ENCODE measurements around the gene NUDC. TPM values are rescaled to one million over a fixed set of nuclear protein-coding genes. Genes with fewer than 3 reads are reported as not detected.

Gene NUDC
- total and polyA plus RNA-seq, 2 of the 13 experiments (the other 11 are each of a cell fraction or from before 2014, with no cell fraction given) = 34.7 to 104 TPM

GRCh38 chr1:26993237-26994019 lies 71.9 kb downstream of the NUDC start, which contains the start of gene TRNP1 (continued):
- TF ChIP-seq NFYC (CRISPR knock-in tag; IDR thresholded peaks at IDR 0.05) (peak; percentile 76), ZNF34 (CRISPR knock-in tag; IDR thresholded peaks at IDR 0.05; ENCODE audit: borderline replicate concordance) (peak; percentile 67; the same call in 1 of the 2 replicates), POLR2AphosphoS5 (IDR thresholded peaks at IDR 0.05; ENCODE audit: low read depth, low read length) (peak; percentile 94), ZNF30 (CRISPR knock-in tag; IDR thresholded peaks at IDR 0.05) (no peak), ZNF260 (CRISPR knock-in tag; IDR thresholded peaks at IDR 0.05; ENCODE audit: borderline replicate concordance, low read depth) (no peak), KLF15 (CRISPR knock-in tag; IDR thresholded peaks at IDR 0.05; ENCODE audit: borderline replicate concordance) (no peak), HNRNPL (IDR thresholded peaks at IDR 0.05; ENCODE audit: low read depth, low read length) (peak; percentile 72), ZNF234 (CRISPR knock-in tag; conservative IDR thresholded peaks at IDR 0.05) (peak; percentile 87), ZNF703 (CRISPR knock-in tag; IDR thresholded peaks at IDR 0.05; ENCODE audit: borderline replicate concordance) (no peak), TRIM22 (IDR thresholded peaks at IDR 0.05) (no peak), ZBTB4 (CRISPR knock-in tag; IDR thresholded peaks at IDR 0.05; ENCODE audit: borderline replicate concordance) (no peak), CCAR2 (optimal IDR thresholded peaks at IDR 0.05; ENCODE audit: low read depth, low read length) (no peak), ZNF746 (CRISPR knock-in tag; IDR thresholded peaks at IDR 0.05) (peak; percentile 94; the same call in 1 of the 2 replicates), FIP1L1 (IDR thresholded peaks at IDR 0.05; ENCODE audit: borderline replicate concordance, insufficient read depth, low read depth, low read length) (no peak), ZNF597 (CRISPR knock-in tag; IDR thresholded peaks at IDR 0.05) (no peak), EZH2 (conservative IDR thresholded peaks at IDR 0.05; ENCODE audit: low read depth, low read length) (no peak), XBP1 (CRISPR knock-in tag; IDR thresholded peaks at IDR 0.05) (no peak), ZNF17 (CRISPR knock-in tag; IDR thresholded peaks at IDR 0.05) (no peak), ZMAT3 (CRISPR knock-in tag; conservative IDR thresholded peaks at IDR 0.05) (peak; percentile 95; the same call in 1 of the 2 replicates), ZNF770 (CRISPR knock-in tag; IDR thresholded peaks at IDR 0.05) (peak; percentile 72; the same call in 1 of the 2 replicates), SNRNP70 (IDR thresholded peaks at IDR 0.05; ENCODE audit: low read depth, low read length) (no peak)

Data from HepG2 (cell line).